Measurements from ENCODE around the gene CLK4. TPM values are rescaled to one million over a fixed set of nuclear protein-coding genes. Genes with fewer than 3 reads are reported as not detected.

CLK4 gene
- total and polyA plus RNA-seq, 2 of the 8 experiments (the other 6 are each of a cell fraction or from before 2014, with no cell fraction given): 8.1 to 12.6 TPM

- Histone ChIP-seq H3K23ac (ENCODE audit: insufficient read length) (no peak overlapping the region), H2BK20ac (ENCODE audit: low read length) (no peak overlapping the region), H3K18ac (ENCODE audit: extremely low read depth, low read length) (no peak overlapping the region), H3K36me3 (ENCODE audit: control insufficient read depth in 2 of 4, insufficient read depth in 4 of 4, low read length in 3 of 4) (no peaks in the 10 kb centered on the region), H2AK5ac (ENCODE audit: low read depth, low read length) (no peak overlapping the region), H3K27me3 (replicated peaks in 1 of 4; ENCODE audit: control insufficient read depth in 3 of 4, extremely low read depth in 1 of 4, insufficient read depth in 3 of 4, low read length in 3 of 4) (no peaks in the 10 kb centered on the region), H2BK5ac (ENCODE audit: low read depth, low read length) (no peak overlapping the region), H3K79me2 (ENCODE audit: control insufficient read depth in 1 of 2, insufficient read depth in 2 of 2, low read length in 2 of 2) (no peaks in the 10 kb centered on the region), H3K56ac (replicated peaks; ENCODE audit: insufficient read length, low read depth, low read length) (no peak overlapping the region), H4K91ac (replicated peaks; ENCODE audit: insufficient read length, low read length) (no peak overlapping the region), H2AFZ (ENCODE audit: low read length) (no peak overlapping the region), H3K4me3 (ENCODE audit: extremely low read depth in 1 of 4, insufficient read depth in 2 of 4, low read depth in 3 of 4, low read length in 4 of 4) (no peak overlapping the region), H3K27ac (ENCODE audit: low read depth, low read length) (no peak overlapping the region), H4K8ac (ENCODE audit: extremely low read depth, insufficient read depth, low read length) (no peak overlapping the region), H3K9ac (replicated peaks in 1 of 4; ENCODE audit: extremely low read depth in 1 of 4, low read depth in 3 of 4, low read length in 3 of 4) (no peak overlapping the region), H2BK15ac (ENCODE audit: low read length) (no peak overlapping the region), H3K4me2 (ENCODE audit: insufficient read depth in 1 of 2, low read depth in 2 of 2, low read length in 2 of 2) (no peak overlapping the region), H4K20me1 (replicated peaks in 1 of 2; ENCODE audit: control insufficient read depth in 1 of 2, insufficient read depth in 2 of 2, low read length in 2 of 2) (no peaks in the 10 kb centered on the region), H3K4ac (replicated peaks; ENCODE audit: insufficient read length, low read depth, low read length) (no peak overlapping the region), H3K9me3 (ENCODE audit: insufficient read depth in 2 of 2, low read depth in 1 of 2, low read length in 1 of 2) (0 out of 4 replicates have a peak, but pooled peaks cover 0 to 2% of the 10 kb centered on the region in 2 experiments), H3K14ac (ENCODE audit: insufficient read length) (no peak overlapping the region), H2BK12ac (ENCODE audit: low read depth, low read length) (no peak overlapping the region), H3K79me1 (ENCODE audit: low read depth, low read length) (no peaks in the 10 kb centered on the region), H3K23me2 (ENCODE audit: low read depth, low read length) (no peaks in the 10 kb centered on the region; the same call in 1 of the 2 replicates), H3K4me1 (replicated peaks in 1 of 4; ENCODE audit: control insufficient read depth in 3 of 4, insufficient read depth in 4 of 4, low read length in 3 of 4) (no peaks in the 10 kb centered on the region), H2BK120ac (replicated peaks; ENCODE audit: low read depth, low read length) (no peak overlapping the region), H4K5ac (ENCODE audit: insufficient read length, low read depth, low read length) (no peak overlapping the region)
- WGBS, 2 experiments (ENCODE audit: extremely low coverage in 1 of 2, insufficient coverage in 1 of 2, insufficient read length in 1 of 2, insufficient replicate concordance in 2 of 2, low coverage in 1 of 2, low lambda C conversion rate in 2 of 2, missing lambda C conversion rate in 1 of 2): 100% methylated on average over 1 of the region's 1 CpG; no CpG with 5 or more reads in 1 of the 2 experiments
- no peak for FAIRE-seq
- no peak for DNase-seq (ENCODE audit: low read depth in 1 of 2, low spot score in 2 of 2)
- ChIA-PET CTCF (ENCODE audit: partially characterized antibody) (interaction anchor here (1.7 kb wide), 1 partner anchor 12 kb away, joined by 5 read pairs; no protein-coding TSS in a partner anchor), POLR2A (ENCODE audit: partially characterized antibody) (no interaction called here)
- no peak for TF ChIP-seq CREB1 (IDR thresholded peaks at IDR 0.05)
Observed at GRCh38 chr5:178642351-178642909, 15.6 kb upstream of the CLK4 start.

Measured in H1 (cell line).